SU-DHL-6 (cell line): ENCODE measurements around the gene PRMT5.
A peak's percentile ranks its signal among the peaks of the same experiment; 100 is the strongest.

Source experiments
- CTCF ChIP-seq: fragments of 200-600 bp; sonication (generic); IDR thresholded peaks from one replicate; pipeline ENCODE4 v1.5.1; 2017; ENCODE audit warnings: antibody characterized with exemption, mild to moderate bottlenecking, low read length, moderate library complexity; ENCODE audit not compliant: insufficient read depth, poor library complexity, severe bottlenecking
- EZH2phosphoT487 ChIP-seq: fragments of 200-600 bp; sonication (generic), shearing (Covaris generic); conservative IDR thresholded peaks from 2 replicates; pipeline ENCODE4 v1.6.1; 2018; ENCODE audit warnings: mild to moderate bottlenecking, antibody characterized with exemption, low read length, moderate library complexity, mixed read lengths

- peak; percentile 99 for TF ChIP-seq CTCF
- TF ChIP-seq EZH2phosphoT487, result no peak
Measured at GRCh38 chr14:22872033-22872832, 56.9 kb downstream of the PRMT5 start.
